ELF-1 (cell line): ENCODE measurements around the gene KIF24.
"Not testable (repeated sequence)": the region's sequence is repeated elsewhere in the genome, so short reads cannot be mapped to it uniquely, and the experiment has no call there.

ENCODE experiments used
- DNase-seq: peaks from one replicate; pipeline ENCODE4 v3.0.0-alpha.2; 2016; ENCODE audit warnings: low read depth, low spot score

The KIF24 gene, protein sequence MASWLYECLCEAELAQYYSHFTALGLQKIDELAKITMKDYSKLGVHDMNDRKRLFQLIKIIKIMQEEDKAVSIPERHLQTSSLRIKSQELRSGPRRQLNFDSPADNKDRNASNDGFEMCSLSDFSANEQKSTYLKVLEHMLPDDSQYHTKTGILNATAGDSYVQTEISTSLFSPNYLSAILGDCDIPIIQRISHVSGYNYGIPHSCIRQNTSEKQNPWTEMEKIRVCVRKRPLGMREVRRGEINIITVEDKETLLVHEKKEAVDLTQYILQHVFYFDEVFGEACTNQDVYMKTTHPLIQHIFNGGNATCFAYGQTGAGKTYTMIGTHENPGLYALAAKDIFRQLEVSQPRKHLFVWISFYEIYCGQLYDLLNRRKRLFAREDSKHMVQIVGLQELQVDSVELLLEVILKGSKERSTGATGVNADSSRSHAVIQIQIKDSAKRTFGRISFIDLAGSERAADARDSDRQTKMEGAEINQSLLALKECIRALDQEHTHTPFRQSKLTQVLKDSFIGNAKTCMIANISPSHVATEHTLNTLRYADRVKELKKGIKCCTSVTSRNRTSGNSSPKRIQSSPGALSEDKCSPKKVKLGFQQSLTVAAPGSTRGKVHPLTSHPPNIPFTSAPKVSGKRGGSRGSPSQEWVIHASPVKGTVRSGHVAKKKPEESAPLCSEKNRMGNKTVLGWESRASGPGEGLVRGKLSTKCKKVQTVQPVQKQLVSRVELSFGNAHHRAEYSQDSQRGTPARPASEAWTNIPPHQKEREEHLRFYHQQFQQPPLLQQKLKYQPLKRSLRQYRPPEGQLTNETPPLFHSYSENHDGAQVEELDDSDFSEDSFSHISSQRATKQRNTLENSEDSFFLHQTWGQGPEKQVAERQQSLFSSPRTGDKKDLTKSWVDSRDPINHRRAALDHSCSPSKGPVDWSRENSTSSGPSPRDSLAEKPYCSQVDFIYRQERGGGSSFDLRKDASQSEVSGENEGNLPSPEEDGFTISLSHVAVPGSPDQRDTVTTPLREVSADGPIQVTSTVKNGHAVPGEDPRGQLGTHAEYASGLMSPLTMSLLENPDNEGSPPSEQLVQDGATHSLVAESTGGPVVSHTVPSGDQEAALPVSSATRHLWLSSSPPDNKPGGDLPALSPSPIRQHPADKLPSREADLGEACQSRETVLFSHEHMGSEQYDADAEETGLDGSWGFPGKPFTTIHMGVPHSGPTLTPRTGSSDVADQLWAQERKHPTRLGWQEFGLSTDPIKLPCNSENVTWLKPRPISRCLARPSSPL (N-terminal part only)

GRCh38 chr9:34328987-34329832, at the start of gene KIF24, which contains the start of gene NUDT2:
Gene KIF24 (minus strand): TSS chr9:34329268. CDS start chr9:34311346, 17,922 bp downstream.
Gene NUDT2 (plus strand): TSS chr9:34329569. CDS start chr9:34339040, 9,471 bp downstream.
- DNase-seq, result peak; percentile 100

GRCh38 chr9:34378376-34379060, 49.5 kb upstream of the KIF24 start:
- no peak for DNase-seq

DNA sequence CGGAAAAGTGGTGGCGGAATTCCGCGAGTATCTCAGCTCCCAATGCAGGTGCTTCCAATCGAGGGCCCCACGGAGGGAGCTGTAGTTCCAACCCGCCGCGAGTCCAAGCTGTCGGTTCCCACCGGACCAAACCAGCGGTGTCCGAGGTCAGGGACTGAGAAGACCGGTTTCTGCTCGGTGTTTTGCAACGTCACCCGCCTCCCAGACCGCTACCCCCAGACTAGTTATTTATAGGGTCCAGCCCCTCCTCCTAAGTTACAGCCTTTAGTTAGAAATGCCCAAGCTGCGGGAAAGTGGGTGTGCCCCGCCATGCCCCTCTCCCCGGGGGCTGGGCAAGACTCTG, 48.3 kb upstream of the KIF24 start:
- DNase-seq, result no peak

- peak; percentile 97 for DNase-seq
Measured at GRCh38 chr9:34376596-34377403, 47.7 kb upstream of the KIF24 start, which contains the start of gene MYORG. Gene MYORG (minus strand): TSS chr9:34376898. CDS start chr9:34372943, 3,955 bp downstream.

- DNase-seq, result peak; percentile 75
Measured at GRCh38 chr9:34375901-34376595, 47.0 kb upstream of the KIF24 start.

- DNase-seq, result peak; percentile 90
Measured at GRCh38 chr9:34374905-34375552, 46.0 kb upstream of the KIF24 start.

DNA sequence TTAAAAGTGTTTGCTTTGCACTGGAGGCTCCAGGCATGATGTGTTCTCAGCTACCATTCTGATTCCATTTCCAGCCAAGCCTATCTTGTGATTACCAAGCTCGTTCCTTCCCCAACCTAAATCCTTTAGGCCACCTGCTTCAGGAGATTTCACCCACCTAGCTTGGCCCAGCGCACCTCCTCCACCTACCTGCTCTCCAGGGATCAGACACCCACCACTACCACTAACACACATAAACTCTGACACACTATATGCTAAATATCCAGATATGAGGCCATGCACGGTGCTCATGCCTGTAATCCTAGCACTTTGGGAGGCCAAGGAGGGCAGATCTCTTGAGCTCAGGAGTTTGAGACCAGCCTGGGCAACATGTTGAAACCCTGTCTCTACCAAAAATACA, 45.3 kb upstream of the KIF24 start:
- DNase-seq, result no peak

- DNase-seq, result no peak
Measured at GRCh38 chr9:34373749-34374148, 44.7 kb upstream of the KIF24 start.

DNA sequence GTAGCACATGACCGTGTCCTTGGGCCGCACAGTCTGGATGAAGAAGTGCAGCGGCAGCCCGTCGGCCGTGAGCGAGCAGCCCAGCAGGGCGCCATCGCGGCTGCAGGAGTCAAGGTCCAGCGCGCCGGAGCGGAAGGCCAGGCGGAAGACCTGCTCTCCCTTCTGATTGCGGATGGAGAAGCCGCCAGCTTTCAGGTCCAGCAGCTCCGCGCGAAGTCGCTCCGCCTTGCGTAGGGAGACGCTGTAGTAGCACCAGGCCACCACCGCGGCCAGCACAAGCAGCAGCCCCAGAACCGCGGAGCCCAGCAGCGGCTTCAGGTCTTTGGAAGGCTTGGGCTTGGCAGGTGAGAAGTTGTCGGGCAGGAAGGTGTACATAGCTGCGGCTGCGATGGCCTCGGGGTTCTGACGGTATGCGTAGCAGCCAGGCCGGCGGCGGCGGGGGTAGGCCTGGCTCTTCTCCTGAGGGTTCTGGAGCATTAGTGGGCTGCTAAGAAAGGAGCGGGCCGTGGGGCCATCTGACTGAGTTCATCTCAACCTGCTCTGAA, 43.5 kb upstream of the KIF24 start:
- DNase-seq, result peak; percentile 97

DNA sequence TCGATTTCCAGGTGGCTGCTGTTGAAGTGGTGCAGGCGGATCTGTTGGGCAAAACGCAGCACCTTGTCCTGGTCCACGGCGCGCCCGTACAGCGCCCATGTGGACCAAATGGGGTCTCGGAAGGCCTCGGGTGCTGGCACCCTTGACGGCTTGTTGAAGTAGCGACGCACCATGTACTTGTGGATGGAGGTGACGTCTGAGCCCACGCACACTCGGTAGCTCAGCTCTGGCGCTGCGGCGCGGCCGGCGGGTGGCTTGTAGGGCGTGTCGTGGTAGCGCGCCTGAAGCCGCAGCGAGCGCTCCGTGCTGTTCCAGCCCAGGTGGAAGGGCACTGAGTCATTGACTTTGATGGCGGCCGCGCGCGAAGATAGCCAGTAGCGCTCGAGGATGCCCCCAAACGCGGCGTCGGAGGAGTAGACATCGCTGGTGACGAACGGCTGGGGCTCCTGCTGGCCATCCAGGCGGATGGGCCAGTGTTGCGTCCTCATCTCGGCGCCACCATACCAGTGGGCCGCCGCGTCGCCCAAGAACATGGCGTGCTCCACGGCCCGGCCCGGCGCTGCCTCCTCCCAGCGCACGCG, 42.9 kb upstream of the KIF24 start:
- DNase-seq, result no peak

GRCh38 chr9:34370970-34371880, 42.2 kb upstream of the KIF24 start:
- no peak for DNase-seq

- no peak for DNase-seq
Measured at GRCh38 chr9:34370335-34370969, 41.4 kb upstream of the KIF24 start.

- DNase-seq, result no peak
Measured at GRCh38 chr9:34369636-34370035, 40.6 kb upstream of the KIF24 start.

GRCh38 chr9:34368796-34369195, 39.7 kb upstream of the KIF24 start:
- DNase-seq, result not testable (repeated sequence)

GRCh38 chr9:34367751-34368410, 38.8 kb upstream of the KIF24 start:
- not testable (repeated sequence) for DNase-seq
